OCI-LY1 (cell line): Measurements from ENCODE around the gene CLK3.

Experiments
- H2AFZ ChIP-seq: fragments of 200-600 bp; sonication (generic), shearing (Covaris generic); 2 replicates; pipeline ENCODE4 v1.6.0; 2014; ENCODE audit warnings: antibody characterized with exemption, mild to moderate bottlenecking, low read length
- H3F3A ChIP-seq: fragments of 200-600 bp; sonication (generic), shearing (Covaris generic); 2 replicates; pipeline ENCODE4 v1.6.0; 2014; ENCODE audit warnings: mild to moderate bottlenecking, antibody characterized with exemption, low read length, moderate library complexity; ENCODE audit not compliant: insufficient read depth
- H3K27ac ChIP-seq: fragments of 200-600 bp; sonication (generic); 2 replicates; pipeline ENCODE4 v1.5.1; 2014; ENCODE audit warnings: low read length, mixed run types, mild to moderate bottlenecking, low read depth; ENCODE audit not compliant: poor library complexity, severe bottlenecking
- H3K27me3 ChIP-seq: fragments of 200-600 bp; sonication (generic); 2 replicates; pipeline ENCODE4 v1.6.0; 2014; ENCODE audit warnings: antibody characterized with exemption, mild to moderate bottlenecking, low read length, moderate library complexity; ENCODE audit not compliant: insufficient read depth
- H3K36me3 ChIP-seq: fragments of 200-600 bp; sonication (generic); 2 replicates; pipeline ENCODE4 v1.6.1; 2014; ENCODE audit warnings: mild to moderate bottlenecking, antibody characterized with exemption, low read length, moderate library complexity, mixed read lengths; ENCODE audit not compliant: insufficient read depth
- H3K4me1 ChIP-seq: fragments of 200-600 bp; sonication (generic); 2 replicates; pipeline ENCODE4 v1.5.1; 2014; ENCODE audit warnings: mild to moderate bottlenecking, low read length, moderate library complexity; ENCODE audit not compliant: insufficient read depth, severe bottlenecking
- H3K4me2 ChIP-seq: fragments of 200-600 bp; sonication (generic), shearing (Covaris generic); 2 replicates; pipeline ENCODE4 v1.6.1; 2014; ENCODE audit warnings: low read length
- H3K4me3 ChIP-seq: fragments of 200-600 bp; sonication (generic); 2 replicates; pipeline ENCODE4 v1.5.1; 2014; ENCODE audit warnings: low read length, low read depth, mild to moderate bottlenecking, mixed read lengths; ENCODE audit not compliant: poor library complexity, severe bottlenecking
- H3K79me2 ChIP-seq: fragments of 200-600 bp; shearing (Covaris generic); 2 replicates; pipeline ENCODE4 v1.6.1; 2016; ENCODE audit warnings: mixed run types, low read length, mixed read lengths; ENCODE audit not compliant: insufficient read depth
- H3K9ac ChIP-seq: fragments of 200-600 bp; sonication (generic), shearing (Covaris generic); 2 replicates; pipeline ENCODE4 v1.6.1; 2014; ENCODE audit warnings: mild to moderate bottlenecking, low read length, mixed read lengths
- H3K9me2 ChIP-seq: fragments of 200-600 bp; sonication (generic), shearing (Covaris generic); 2 replicates; pipeline ENCODE4 v1.6.1; 2014; ENCODE audit warnings: low read depth, mild to moderate bottlenecking, low read length, mixed read lengths
- H3K9me3 ChIP-seq: fragments of 200-600 bp; shearing (Covaris generic); 2 replicates; pipeline ENCODE4 v1.6.1; 2014; ENCODE audit warnings: low read length, mixed read lengths
- H4K20me1 ChIP-seq: fragments of 200-600 bp; sonication (generic), shearing (Covaris generic); 2 replicates; pipeline ENCODE4 v1.6.0; 2016; ENCODE audit warnings: mild to moderate bottlenecking, low read length; ENCODE audit not compliant: insufficient read depth
- CTCF ChIP-seq: fragments of 200-600 bp; sonication (generic), shearing (Covaris generic); IDR thresholded peaks from 2 replicates; pipeline ENCODE4 v1.5.1; 2017; ENCODE audit warnings: mild to moderate bottlenecking, antibody characterized with exemption, low read length, moderate library complexity, mixed read lengths
- EZH2 ChIP-seq: fragments of 200-600 bp; sonication (generic), shearing (Covaris generic); IDR thresholded peaks from 2 replicates; pipeline ENCODE4 v1.8.0; 2017; ENCODE audit warnings: borderline replicate concordance, mixed run types, mild to moderate bottlenecking, antibody characterized with exemption, low read length, moderate library complexity, mixed read lengths

CLK3 gene

DNA sequence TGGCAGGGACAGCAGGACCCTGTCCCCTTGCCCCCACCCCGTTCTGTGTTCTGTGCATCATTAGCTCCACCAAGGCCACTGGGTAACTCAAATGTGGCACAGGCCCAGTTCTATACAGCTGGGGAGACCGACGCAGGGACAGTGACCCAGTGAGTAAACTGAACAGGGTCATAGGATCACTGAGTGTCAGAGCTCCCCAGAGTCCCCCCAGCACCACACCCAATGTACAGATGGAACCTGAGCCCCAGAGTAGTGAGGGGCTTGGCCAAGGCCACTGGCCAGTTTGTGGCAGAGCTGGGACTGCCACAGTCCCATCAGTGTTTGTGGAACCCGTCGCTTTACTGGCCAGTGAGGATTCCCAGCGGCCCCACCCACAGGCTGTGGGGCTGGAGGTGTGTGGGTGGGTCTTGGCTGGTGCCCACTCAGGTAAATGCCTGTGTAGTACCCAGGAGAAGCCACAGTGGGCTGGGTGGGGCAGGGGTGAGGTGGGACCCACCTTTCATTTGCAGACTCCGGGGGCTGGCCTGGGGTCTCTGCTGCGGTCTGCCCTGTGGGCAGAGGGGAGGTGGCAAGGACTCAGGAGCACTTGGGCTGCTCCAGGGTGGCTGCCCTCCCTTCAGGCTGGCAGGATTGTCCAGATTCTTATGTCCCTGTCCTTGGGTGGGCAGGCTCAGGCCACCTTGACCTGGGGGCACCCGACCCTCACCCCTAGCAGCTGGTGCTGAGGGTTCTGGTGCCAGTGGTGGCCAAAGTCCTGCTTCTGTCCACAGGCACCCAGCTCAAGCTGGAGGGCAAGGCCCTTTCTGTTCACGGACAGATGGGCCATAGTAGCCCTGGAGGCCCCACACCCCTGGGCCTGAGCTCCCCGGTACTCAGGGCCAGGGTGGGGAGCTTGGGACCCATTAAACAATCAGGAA is 11.6 kb upstream of the CLK3 start:
- Histone ChIP-seq H3K36me3 (no peaks in the 10 kb centered on the region), H3K9me2 (no peaks in the 10 kb centered on the region), H3K9me3 (no peaks in the 10 kb centered on the region), H4K20me1 (no peaks in the 10 kb centered on the region), H3K4me2 (no peak overlapping the region), H3K9ac (no peak overlapping the region), H3K4me3 (no peak overlapping the region), H3F3A (no peaks in the 10 kb centered on the region), H3K4me1 (no peaks in the 10 kb centered on the region), H3K27me3 (no peaks in the 10 kb centered on the region), H2AFZ (no peak overlapping the region), H3K79me2 (no peaks in the 10 kb centered on the region), H3K27ac (no peak overlapping the region)
- TF ChIP-seq CTCF (no peak), EZH2 (no peak)

DNA sequence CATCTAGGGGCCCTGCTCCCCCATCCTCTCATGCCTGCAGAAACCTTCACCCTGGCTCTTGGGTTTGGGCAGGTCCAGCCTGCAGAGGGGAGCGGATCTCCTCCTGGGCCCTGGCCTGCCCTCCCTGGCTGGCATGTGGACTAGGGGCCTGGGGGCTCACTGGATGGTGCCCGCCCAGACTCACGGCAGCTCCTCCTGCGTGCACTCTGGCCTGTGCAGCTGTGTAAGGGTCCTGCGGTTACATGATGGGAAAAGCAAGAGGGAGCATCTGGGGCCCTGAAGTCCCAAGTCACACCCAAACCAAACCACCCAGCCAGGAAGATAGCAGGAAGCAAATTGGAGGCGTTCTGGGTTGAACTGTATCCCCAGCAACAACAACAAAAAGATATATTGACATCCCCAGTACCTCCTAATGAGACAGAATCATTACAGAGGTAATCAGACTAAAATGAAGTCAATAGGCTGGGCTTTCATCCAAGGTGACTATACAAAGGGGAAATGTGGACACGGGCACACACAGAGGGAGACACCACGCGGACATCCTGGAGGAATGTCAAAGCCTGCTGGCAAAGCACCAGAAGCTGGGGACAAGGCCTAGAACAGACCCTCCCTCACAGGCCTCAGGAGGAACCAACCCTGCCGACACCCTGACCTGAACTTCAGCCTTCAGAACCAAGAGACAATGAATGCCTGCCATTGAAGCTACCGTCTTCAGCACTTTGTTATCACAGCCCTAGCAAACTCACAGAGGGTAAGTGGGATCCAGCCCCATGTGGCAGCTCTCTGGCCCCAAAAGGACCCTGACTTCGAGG is 10.4 kb upstream of the CLK3 start:
- no peak overlapping the region for H3K9ac ChIP-seq
- TF ChIP-seq EZH2 (no peak), CTCF (no peak)
- H3K27me3 ChIP-seq: no peaks in the 10 kb centered on the region
- H3K79me2 ChIP-seq: no peaks in the 10 kb centered on the region
- H3K9me2 ChIP-seq: no peaks in the 10 kb centered on the region
- H3K4me3 ChIP-seq: no peak overlapping the region
- no peak overlapping the region for H2AFZ ChIP-seq
- no peaks in the 10 kb centered on the region for H3F3A ChIP-seq
- no peaks in the 10 kb centered on the region for H3K9me3 ChIP-seq
- H4K20me1 ChIP-seq: no peaks in the 10 kb centered on the region
- no peaks in the 10 kb centered on the region for H3K36me3 ChIP-seq
- no peak overlapping the region for H3K27ac ChIP-seq
- no peak overlapping the region for H3K4me2 ChIP-seq
- H3K4me1 ChIP-seq: no peaks in the 10 kb centered on the region

- Histone ChIP-seq H3K9me3 (no peaks in the 10 kb centered on the region), H3F3A (no peaks in the 10 kb centered on the region), H3K27me3 (no peaks in the 10 kb centered on the region), H3K9ac (no peak overlapping the region), H3K36me3 (no peaks in the 10 kb centered on the region), H2AFZ (no peak overlapping the region), H3K79me2 (no peaks in the 10 kb centered on the region), H3K9me2 (no peaks in the 10 kb centered on the region), H4K20me1 (no peaks in the 10 kb centered on the region), H3K4me1 (no peaks in the 10 kb centered on the region), H3K27ac (no peak overlapping the region), H3K4me2 (no peak overlapping the region), H3K4me3 (no peak overlapping the region)
- TF ChIP-seq EZH2 (no peak), CTCF (no peak)
These were observed 9.9 kb upstream of the CLK3 start for GRCh38 chr15:74605795-74606150.
